K562 (cell line): ENCODE measurements around the gene CAPN13. TPM values are rescaled to one million over a fixed set of nuclear protein-coding genes. Genes with fewer than 3 reads are reported as not detected.

Experiments
- ATAC-seq: fragments of 200-7000 bp; cut with Tn5 transposase; 3 replicates; pipeline ENCODE4 v1.9.1; 2020; ENCODE audit warnings: moderate library complexity
- BruUV-seq: library from RNA; stranded (reverse); fragments of 400-500 nt; replicated peaks from 2 replicates; lab custom pipeline; 2021; lab: Mats Ljungman, UMichigan
- CTCF ChIA-PET: fragments of 300-600 bp; formaldehyde crosslinking; extraction: SDS; loops from one replicate; lab custom pipeline; 2021; ENCODE audit warnings: low intra/inter-chr PET ratio; lab: Yijun Ruan, JAX
- POLR2A ChIA-PET: fragments of 300-600, 350-650 bp; sonication (Branson Sonifier 250); formaldehyde crosslinking; extraction: SDS; loops from one replicate; lab custom pipeline; 2021; ENCODE audit warnings: antibody characterized with exemption, inconsistent platforms; lab: Yijun Ruan, JAX
- DNase-seq, 4 experiments: peaks; one replicate each; pipeline versions ENCODE4 v3.0.0 to v3.0.0-alpha.2; 2011 to 2018; ENCODE audit warnings: low spot score in 3 of 4, mixed read lengths in 3 of 4; ENCODE audit errors: extremely low read depth in 1 of 4
- FAIRE-seq: peaks from 2 replicates; lab custom pipeline; 2011; peaks lifted over from hg19 to GRCh38; lab: Jason Lieb, UNC
- H2AFZ ChIP-seq: 2 replicates; pipeline ENCODE4 v1.6.0; 2011; ENCODE audit warnings: low read depth, low read length, control low read depth, inconsistent platforms
- H3K27ac ChIP-seq: fragments of 200-600 bp; 3 replicates; pipeline ENCODE4 v1.8.0; 2011; ENCODE audit warnings: low read depth, mild to moderate bottlenecking, control low read depth, inconsistent platforms, low read length, moderate library complexity, mixed read lengths; ENCODE audit errors: extremely low read depth
- H3K27me3 ChIP-seq, 2 experiments: fragments of 300-600 bp in 1 of 2; 2 replicates in 1 of 2; 3 replicates in 1 of 2; pipeline versions ENCODE4 v1.6.0 to v1.8.0; 2011; ENCODE audit warnings: inconsistent platforms in 2 of 2, low read length in 2 of 2, mild to moderate bottlenecking in 1 of 2, mixed read lengths in 1 of 2, moderate library complexity in 1 of 2; ENCODE audit not compliant: control insufficient read depth in 2 of 2, insufficient read depth in 2 of 2
- H3K36me3 ChIP-seq: fragments of 300-600 bp; 3 replicates; pipeline ENCODE4 v1.8.0; 2011; ENCODE audit warnings: mild to moderate bottlenecking, low read length, inconsistent platforms; ENCODE audit not compliant: control insufficient read depth, insufficient read depth
- H3K4me1 ChIP-seq, 2 experiments: fragments of 200-600 bp in 1 of 2; replicated peaks in 1 of 2; 2 replicates in 1 of 2; 3 replicates in 1 of 2; pipeline versions ENCODE4 v1.5.1 to v1.8.0; 2011; ENCODE audit warnings: inconsistent platforms in 2 of 2, low read length in 2 of 2, mild to moderate bottlenecking in 1 of 2, mixed read lengths in 1 of 2, moderate library complexity in 1 of 2; ENCODE audit not compliant: control insufficient read depth in 2 of 2, insufficient read depth in 2 of 2
- H3K4me2 ChIP-seq: 2 replicates; pipeline ENCODE4 v1.6.1; 2011; ENCODE audit warnings: low read length, control low read depth, inconsistent platforms, mixed read lengths; ENCODE audit not compliant: insufficient read depth
- H3K4me3 ChIP-seq: fragments of 200-600 bp; sonication (generic), shearing (Covaris generic); 2 replicates; pipeline ENCODE4 v1.5.1; 2016; ENCODE audit warnings: control low read depth, inconsistent platforms
- H3K79me2 ChIP-seq: fragments of 200-600 bp; 3 replicates; pipeline ENCODE4 v1.8.0; 2011; ENCODE audit warnings: low read length, inconsistent platforms; ENCODE audit not compliant: control insufficient read depth, insufficient read depth
- H3K9ac ChIP-seq, 2 experiments: 2 replicates each; pipeline versions ENCODE4 v1.6.0 to v1.6.1; 2011; ENCODE audit warnings: low read depth in 2 of 2, low read length in 2 of 2, control low read depth in 1 of 2, inconsistent platforms in 1 of 2, mild to moderate bottlenecking in 1 of 2, mixed read lengths in 1 of 2; ENCODE audit not compliant: insufficient read depth in 1 of 2
- H3K9me1 ChIP-seq: one replicate; pipeline ENCODE4 v1.6.0; 2011; ENCODE audit warnings: inconsistent platforms, mild to moderate bottlenecking, low read length, moderate library complexity; ENCODE audit not compliant: control insufficient read depth, insufficient read depth
- H3K9me3 ChIP-seq: replicated peaks from 2 replicates; pipeline ENCODE4 v1.5.1; 2011; ENCODE audit warnings: low read depth, low read length, inconsistent platforms; ENCODE audit not compliant: control insufficient read depth, insufficient read depth
- H4K20me1 ChIP-seq: replicated peaks from 2 replicates; pipeline ENCODE4 v1.6.1; 2011; ENCODE audit warnings: low read length, inconsistent platforms, mixed read lengths; ENCODE audit not compliant: control insufficient read depth, insufficient read depth
- CEBPG ChIP-seq, 3 experiments: fragments of 200-800 bp in 1 of 3; sonication (Bioruptor generic) in 1 of 3; sonication (generic) in 1 of 3; formaldehyde crosslinking in 1 of 3; IDR thresholded peaks in 2 of 3; conservative IDR thresholded peaks in 1 of 3; 2 replicates each; pipeline versions ENCODE4 v1.6.1 to v1.8.0; 2016 to 2022; ENCODE audit warnings: missing compliant biosample characterization in 2 of 3, missing genetic modification characterization in 2 of 3, mild to moderate bottlenecking in 1 of 3, missing genetic modification reagents in 1 of 3
- FOXP1 ChIP-seq: sonication (generic); formaldehyde crosslinking; IDR thresholded peaks from 2 replicates; pipeline ENCODE4 v1.8.0; 2022; ENCODE audit warnings: mild to moderate bottlenecking, missing genetic modification reagents
- KAT7 ChIP-seq: sonication (generic); formaldehyde crosslinking; IDR thresholded peaks from 2 replicates; pipeline ENCODE4 v1.8.0; 2022; ENCODE audit warnings: missing genetic modification reagents, mild to moderate bottlenecking, borderline replicate concordance
- MEF2A ChIP-seq: IDR thresholded peaks from 2 replicates; pipeline ENCODE4 v1.6.1; 2011; ENCODE audit warnings: low read depth, mild to moderate bottlenecking, low read length, moderate library complexity; ENCODE audit not compliant: control insufficient read depth
- RNF2 ChIP-seq: sonication (generic); IDR thresholded peaks from 2 replicates; pipeline ENCODE4 v1.6.1; 2016
- SUPT5H ChIP-seq: fragments of 450-650 bp; IDR thresholded peaks from 2 replicates; pipeline ENCODE4 v1.6.1; 2016
- ZNF644 ChIP-seq: fragments of 200-800 bp; sonication (Bioruptor generic); IDR thresholded peaks from 2 replicates; pipeline ENCODE4 v1.6.1; 2016; ENCODE audit warnings: low read depth, missing genetic modification characterization, missing compliant biosample characterization
- ZNF77 ChIP-seq: fragments of 250-450 bp; sonication (Bioruptor Pico); IDR thresholded peaks from 2 replicates; pipeline ENCODE4 v1.5.0; 2020
- WGBS: fragments of 100-300 bp; shearing (Covaris generic); methylation state at CpG from one replicate; pipeline ENCODE4 v1.1.6; 2016; ENCODE audit warnings: low coverage, mixed read lengths; ENCODE audit not compliant: insufficient coverage; ENCODE audit errors: missing lambda C conversion rate; 5-methylcytosine and 5-hydroxymethylcytosine counted together
- in situ Hi-C: fragments of 300-500 bp; cut with MboI; formaldehyde crosslinking; loops from 4 replicates; pipeline ENCODE4 v1.15.0; 2018; ENCODE audit warnings: inconsistent platforms, mixed read lengths
- intact Hi-C: fragments of 100-400 bp; cut with micrococcal nuclease; formaldehyde crosslinking; loops from 2 replicates; pipeline ENCODE4 v1.14.2; 2022
- polyA plus RNA-seq, 8 experiments: library from polyadenylated mRNA; depleted of rRNA in 4 of 8; stranded (reverse) in 5 of 8; unstranded in 3 of 8; fragments of >200 nt; fragmentation: Nextera tagmentation in 2 of 8; fragmentation: Illumina TruSeq in 1 of 8; extraction: Ambion mirVana in 2 of 8; extraction: Trizol in 1 of 8; gene quantifications; 2 replicates each; pipeline versions ENCODE4 v1.2.1 to v1.2.3, GENCODE V29; 2011 to 2014; ENCODE audit warnings: inconsistent platforms in 1 of 8, missing spikeins in 1 of 8
- total RNA-seq, 7 experiments: library from RNA; depleted of rRNA in 6 of 7; stranded (reverse); fragments of >200 nt in 6 of 7; fragmentation: Illumina TruSeq in 2 of 7; extraction: Trizol in 2 of 7; gene quantifications; 2 replicates each; pipeline versions ENCODE4 v1.2.1 to v1.2.3, GENCODE V29; 2011 to 2021; ENCODE audit warnings: low replicate concordance in 1 of 7
- TF ChIP-seq, protein P1 (sequence below), 2 experiments: fragments of 450-650 bp; conservative IDR thresholded peaks; 2 replicates each; pipeline ENCODE4 v1.6.1; 2017; ENCODE audit warnings: mild to moderate bottlenecking in 2 of 2, moderate library complexity in 2 of 2
- TF ChIP-seq, protein P2 (sequence below): fragments of 250-450 bp; sonication (Bioruptor Pico); IDR thresholded peaks from 2 replicates; pipeline ENCODE4 v1.4.0; 2020

The CAPN13 gene
- total and polyA plus RNA-seq, 9 of the 15 experiments (the other 6 are each of a cell fraction or from before 2014, with no cell fraction given): not detected

DNA sequence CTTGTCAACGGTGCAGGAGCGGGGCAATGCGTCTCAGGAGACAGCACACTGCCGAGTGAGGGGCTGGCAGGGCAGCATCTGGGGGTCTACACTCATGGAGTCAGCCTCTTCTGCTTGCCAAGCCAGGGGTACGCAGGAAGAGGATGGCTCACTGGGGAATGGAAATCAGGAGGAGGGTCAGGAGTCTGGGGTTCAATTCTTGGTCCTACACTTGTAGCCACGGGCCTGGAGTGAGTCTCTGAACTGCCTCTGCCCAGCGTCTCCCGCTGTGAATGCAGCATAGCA, 70.0 kb downstream of the CAPN13 start (continued):
- TF ChIP-seq, protein P1, sequence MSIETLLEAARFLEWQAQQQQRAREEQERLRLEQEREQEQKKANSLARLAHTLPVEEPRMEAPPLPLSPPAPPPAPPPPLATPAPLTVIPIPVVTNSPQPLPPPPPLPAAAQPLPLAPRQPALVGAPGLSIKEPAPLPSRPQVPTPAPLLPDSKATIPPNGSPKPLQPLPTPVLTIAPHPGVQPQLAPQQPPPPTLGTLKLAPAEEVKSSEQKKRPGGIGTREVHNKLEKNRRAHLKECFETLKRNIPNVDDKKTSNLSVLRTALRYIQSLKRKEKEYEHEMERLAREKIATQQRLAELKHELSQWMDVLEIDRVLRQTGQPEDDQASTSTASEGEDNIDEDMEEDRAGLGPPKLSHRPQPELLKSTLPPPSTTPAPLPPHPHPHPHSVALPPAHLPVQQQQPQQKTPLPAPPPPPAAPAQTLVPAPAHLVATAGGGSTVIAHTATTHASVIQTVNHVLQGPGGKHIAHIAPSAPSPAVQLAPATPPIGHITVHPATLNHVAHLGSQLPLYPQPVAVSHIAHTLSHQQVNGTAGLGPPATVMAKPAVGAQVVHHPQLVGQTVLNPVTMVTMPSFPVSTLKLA (conservative IDR thresholded peaks at IDR 0.05): no peak
- TF ChIP-seq FOXP1 (CRISPR knock-in tag) (no peak), KAT7 (no peak), ZNF77 (CRISPR knock-in tag) (no peak), SUPT5H (no peak), CEBPG (CRISPR knock-in tag; IDR thresholded peaks at IDR 0.05) (no peak), CEBPG (tag; conservative IDR thresholded peaks at IDR 0.05 in 1 of 2, IDR thresholded peaks at IDR 0.05 in 1 of 2) (no peak), RNF2 (no peak)
- TF ChIP-seq, all 486 proteins: peak for 0

DNA sequence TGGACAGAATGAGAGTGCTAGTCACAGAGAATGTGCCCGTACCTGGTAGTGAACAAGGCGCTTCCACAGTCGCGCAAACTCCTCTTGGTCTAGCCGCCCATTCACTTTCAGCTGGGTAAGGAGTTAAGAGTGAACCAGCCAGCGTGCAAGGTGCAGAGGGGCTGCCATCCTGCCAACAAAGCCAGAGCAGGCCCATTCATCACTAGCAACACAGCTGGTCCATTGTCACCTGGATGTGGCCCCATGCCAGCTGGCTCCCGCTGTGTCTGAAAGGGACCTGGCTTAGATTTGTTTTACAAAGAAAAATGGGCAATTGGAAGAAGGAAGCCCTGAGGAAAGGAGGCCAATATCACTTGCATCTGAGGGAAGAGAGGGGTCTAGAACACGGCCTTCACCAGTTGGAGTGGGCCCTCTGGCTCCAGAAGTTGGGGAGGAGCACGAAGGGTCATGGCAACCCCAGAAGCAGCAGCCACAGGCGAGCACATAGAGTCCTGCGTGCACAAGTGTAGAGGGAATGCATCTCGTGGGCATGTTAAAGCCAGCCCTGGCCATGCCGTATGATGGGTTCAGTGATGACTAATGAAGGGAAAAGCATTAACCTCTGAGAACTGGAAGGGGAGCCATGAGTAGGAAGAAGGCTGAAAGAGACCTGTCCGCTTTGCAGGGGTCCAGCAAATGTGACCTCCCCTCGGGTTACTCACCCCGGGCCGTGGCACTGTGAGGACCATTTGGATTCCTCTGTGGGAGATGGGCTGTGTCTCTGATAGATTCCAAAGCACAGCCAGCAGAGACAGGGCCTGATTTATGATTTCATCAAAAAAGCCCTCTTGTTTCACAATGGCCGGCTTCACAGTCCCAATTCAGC, 70.6 kb downstream of the CAPN13 start:
- Histone ChIP-seq H4K20me1 (no peaks in the 10 kb centered on the region; the same call in 1 of the 2 replicates), H3K9me1 (no peaks in the 10 kb centered on the region), H3K27me3 (peaks cover 9 to 60% of the 10 kb centered on the region in 2 experiments; a peak in 2 of 5 replicates), H3K9ac (no peak overlapping the region), H3K79me2 (no peaks in the 10 kb centered on the region), H3K36me3 (no peaks in the 10 kb centered on the region), H3K4me1 (no peaks in the 10 kb centered on the region), H2AFZ (no peak overlapping the region), H3K4me3 (no peak overlapping the region), H3K4me2 (no peak overlapping the region), H3K27ac (no peak overlapping the region), H3K9me3 (no peaks in the 10 kb centered on the region)
- TF ChIP-seq MEF2A (no peak), ZNF644 (tag) (no peak)
- TF ChIP-seq, protein P2, sequence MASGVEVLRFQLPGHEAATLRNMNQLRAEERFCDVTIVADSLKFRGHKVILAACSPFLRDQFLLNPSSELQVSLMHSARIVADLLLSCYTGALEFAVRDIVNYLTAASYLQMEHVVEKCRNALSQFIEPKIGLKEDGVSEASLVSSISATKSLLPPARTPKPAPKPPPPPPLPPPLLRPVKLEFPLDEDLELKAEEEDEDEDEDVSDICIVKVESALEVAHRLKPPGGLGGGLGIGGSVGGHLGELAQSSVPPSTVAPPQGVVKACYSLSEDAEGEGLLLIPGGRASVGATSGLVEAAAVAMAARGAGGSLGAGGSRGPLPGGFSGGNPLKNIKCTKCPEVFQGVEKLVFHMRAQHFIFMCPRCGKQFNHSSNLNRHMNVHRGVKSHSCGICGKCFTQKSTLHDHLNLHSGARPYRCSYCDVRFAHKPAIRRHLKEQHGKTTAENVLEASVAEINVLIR (CRISPR knock-in tag): no peak
- intact Hi-C loops: no loop called here
- in situ Hi-C loops: no loop called here
- FAIRE-seq (no peak), ATAC-seq (no peak), DNase-seq (no peak)
- BruUV-seq: no TSS peak
- CTCF ChIA-PET: no interaction called here
- 2% methylated on average over 17 of the region's 18 CpGs for WGBS
- POLR2A ChIA-PET: no interaction called here
